Hematopoietic multipotent progenitor cell treated with erythropoietin and hydrocortisone succinate and interleukin-3 and kit ligand, for 6 days (in vitro differentiated cells): Measurements from ENCODE around the gene TIAM1.
A peak's percentile ranks its signal among the peaks of the same experiment; 100 is the strongest.

Experiments
- DNase-seq: peaks from one replicate; pipeline ENCODE4 v3.0.0-alpha.2; 2015

Gene TIAM1

GRCh38 chr21:31281561-31281960 lies 62.5 kb downstream of the TIAM1 start:
- no peak for DNase-seq

GRCh38 chr21:31279986-31280385 lies 64.1 kb downstream of the TIAM1 start:
- no peak for DNase-seq

- DNase-seq: no peak
These were observed 64.8 kb downstream of the TIAM1 start for GRCh38 chr21:31279214-31279613.

- DNase-seq: no peak
These were observed 65.4 kb downstream of the TIAM1 start for GRCh38 chr21:31278511-31279130.

- DNase-seq: no peak
These were observed 67.4 kb downstream of the TIAM1 start for GRCh38 chr21:31276663-31277062.

GRCh38 chr21:31275901-31276300 lies 68.2 kb downstream of the TIAM1 start:
- DNase-seq: no peak

GRCh38 chr21:31273278-31273677 lies 70.8 kb downstream of the TIAM1 start:
- DNase-seq: no peak

GRCh38 chr21:31268090-31268489 lies 76.0 kb downstream of the TIAM1 start:
- no peak for DNase-seq

GRCh38 chr21:31267644-31268043 lies 76.4 kb downstream of the TIAM1 start:
- no peak for DNase-seq

GRCh38 chr21:31266241-31266640 lies 77.8 kb downstream of the TIAM1 start:
- DNase-seq: no peak

- DNase-seq: peak; percentile 23
These were observed 78.6 kb downstream of the TIAM1 start for GRCh38 chr21:31265366-31266013.

- no peak for DNase-seq
These were observed 79.5 kb downstream of the TIAM1 start for GRCh38 chr21:31264574-31264973.

GRCh38 chr21:31262728-31263127 lies 81.3 kb downstream of the TIAM1 start:
- no peak for DNase-seq

GRCh38 chr21:31261759-31262158 lies 82.3 kb downstream of the TIAM1 start:
- DNase-seq: no peak

- DNase-seq: no peak
These were observed 83.3 kb downstream of the TIAM1 start for GRCh38 chr21:31260790-31261189.

GRCh38 chr21:31258073-31258472 lies 86.0 kb downstream of the TIAM1 start:
- no peak for DNase-seq

GRCh38 chr21:31257265-31257664 lies 86.8 kb downstream of the TIAM1 start:
- no peak for DNase-seq

GRCh38 chr21:31255896-31256295 lies 88.2 kb downstream of the TIAM1 start:
- DNase-seq: no peak

- DNase-seq: no peak
These were observed 89.0 kb downstream of the TIAM1 start for GRCh38 chr21:31255036-31255435.

GRCh38 chr21:31254131-31254530 lies 89.9 kb downstream of the TIAM1 start:
- no peak for DNase-seq

- no peak for DNase-seq
These were observed 90.4 kb downstream of the TIAM1 start for GRCh38 chr21:31253684-31254083.

GRCh38 chr21:31252611-31253010 lies 91.5 kb downstream of the TIAM1 start:
- no peak for DNase-seq

GRCh38 chr21:31252091-31252490 lies 92.0 kb downstream of the TIAM1 start:
- DNase-seq: no peak

GRCh38 chr21:31251686-31252085 lies 92.4 kb downstream of the TIAM1 start:
- no peak for DNase-seq

GRCh38 chr21:31248598-31248997 lies 95.5 kb downstream of the TIAM1 start:
- no peak for DNase-seq
